H1 (cell line): ENCODE results near the gene MBLAC1. TPM values are rescaled to one million over a fixed set of nuclear protein-coding genes. Genes with fewer than 3 reads are reported as not detected.

Experiments used
- ASH2L ChIP-seq: fragments of 200-600, 300-600 bp; sonication (generic); IDR thresholded peaks from one replicate; pipeline ENCODE4 v1.7.1; 2017; ENCODE audit warnings: low read length
- CHD7 ChIP-seq: fragments of 300-600 bp; sonication (generic); IDR thresholded peaks from 2 replicates; pipeline ENCODE4 v1.7.1; 2012; ENCODE audit warnings: low read length, moderate library complexity, mild to moderate bottlenecking, inconsistent platforms; ENCODE audit not compliant: insufficient replicate concordance
- HDAC2 ChIP-seq, 2 experiments: fragments of 300-600 bp in 1 of 2; sonication (generic) in 1 of 2; IDR thresholded peaks; 2 replicates each; pipeline ENCODE4 v1.6.1; 2011 to 2012; ENCODE audit warnings: low read depth in 2 of 2, low read length in 2 of 2, mild to moderate bottlenecking in 2 of 2, moderate library complexity in 2 of 2, borderline replicate concordance in 1 of 2, inconsistent platforms in 1 of 2
- KDM5A ChIP-seq: fragments of 200-600 bp; IDR thresholded peaks from 2 replicates; pipeline ENCODE4 v1.7.1; 2012; ENCODE audit warnings: mild to moderate bottlenecking, low read length, inconsistent platforms, mixed read lengths
- POLR2AphosphoS5 ChIP-seq: IDR thresholded peaks from 2 replicates; pipeline ENCODE4 v1.6.1; 2011; ENCODE audit warnings: low read depth, low read length
- POU5F1 ChIP-seq: IDR thresholded peaks from 2 replicates; pipeline ENCODE4 v1.6.1; 2011; ENCODE audit warnings: low read depth, mild to moderate bottlenecking, low read length, moderate library complexity
- polyA plus RNA-seq, 7 experiments: library from polyadenylated mRNA; depleted of rRNA in 3 of 7; stranded (reverse) in 5 of 7; unstranded in 2 of 7; fragments of >200 nt in 5 of 7; fragments of 200-250 nt in 2 of 7; gene quantifications; 1 replicate in 5 of 7; 2 replicates in 1 of 7; 4 replicates in 1 of 7; pipeline versions ENCODE4 v1.2.1 to v1.2.3, GENCODE V29; 2011 to 2013; ENCODE audit warnings: missing spikeins in 2 of 7, mixed read lengths in 2 of 7
- total RNA-seq: library from RNA; stranded (reverse); fragmentation: NEBNext Ultra II Directional; extraction: Animal tissue kit (Norgen Biotek cat#: 25700); gene quantifications from 2 replicates; pipeline ENCODE4 v1.2.1, GENCODE V29; 2021
- TF ChIP-seq, protein P1 (sequence below): IDR thresholded peaks from 2 replicates; pipeline ENCODE4 v1.6.1; 2012; ENCODE audit warnings: inconsistent platforms

MBLAC1 gene
- total and polyA plus RNA-seq, 2 of the 8 experiments (the other 6 are each of a cell fraction or from before 2014, with no cell fraction given): 1.00 to 1.7 TPM

DNA sequence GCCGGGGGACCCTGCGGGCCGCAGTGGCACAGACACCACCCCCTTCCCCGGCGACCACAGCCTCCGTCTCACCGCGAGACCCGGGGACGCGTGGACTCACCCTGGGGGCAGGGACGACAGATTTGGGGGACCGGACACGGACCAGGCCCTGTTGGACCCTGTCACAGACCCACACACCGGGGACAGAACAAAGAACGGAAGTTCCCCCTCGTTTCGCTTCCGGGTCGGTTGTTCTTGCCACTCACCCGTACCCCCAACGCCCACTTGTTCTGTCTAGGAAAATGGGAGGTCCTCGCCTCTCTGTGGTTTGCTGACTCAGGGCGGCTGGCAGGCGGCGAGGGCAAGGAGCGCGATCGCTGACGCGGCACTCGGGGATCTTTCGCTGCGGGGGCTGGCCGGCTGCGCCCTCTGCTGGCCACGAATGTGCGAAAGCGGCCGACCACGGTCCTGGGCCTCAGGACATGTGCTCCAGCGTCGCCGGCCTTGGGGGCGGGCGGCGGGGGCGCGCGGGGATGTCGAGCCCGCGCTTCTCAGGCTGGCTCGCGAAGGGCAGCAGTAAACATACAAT, 45.1 kb upstream of the MBLAC1 start, which contains the start of gene ZNF3 (continued):
- TF ChIP-seq CHD7 (no peak), ASH2L (peak; percentile 45), POU5F1 (no peak), HDAC2 (IDR thresholded peaks at IDR 0.05; ENCODE audit: borderline replicate concordance in 1 of 2, low read depth in 2 of 2, low read length in 2 of 2) (peak; percentile 58 to 61; a peak in 2 of 4 replicates), KDM5A (peak; percentile 78; the same call in 1 of the 2 replicates), POLR2AphosphoS5 (peak; percentile 96)
- TF ChIP-seq, protein P1, sequence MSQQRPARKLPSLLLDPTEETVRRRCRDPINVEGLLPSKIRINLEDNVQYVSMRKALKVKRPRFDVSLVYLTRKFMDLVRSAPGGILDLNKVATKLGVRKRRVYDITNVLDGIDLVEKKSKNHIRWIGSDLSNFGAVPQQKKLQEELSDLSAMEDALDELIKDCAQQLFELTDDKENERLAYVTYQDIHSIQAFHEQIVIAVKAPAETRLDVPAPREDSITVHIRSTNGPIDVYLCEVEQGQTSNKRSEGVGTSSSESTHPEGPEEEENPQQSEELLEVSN: peak; percentile 92
